ENCODE measurements around the gene CLN3.
"Not testable (repeated sequence)": the region's sequence is repeated elsewhere in the genome, so short reads cannot be mapped to it uniquely, and the experiment has no call there.

CLN3 gene

DNA sequence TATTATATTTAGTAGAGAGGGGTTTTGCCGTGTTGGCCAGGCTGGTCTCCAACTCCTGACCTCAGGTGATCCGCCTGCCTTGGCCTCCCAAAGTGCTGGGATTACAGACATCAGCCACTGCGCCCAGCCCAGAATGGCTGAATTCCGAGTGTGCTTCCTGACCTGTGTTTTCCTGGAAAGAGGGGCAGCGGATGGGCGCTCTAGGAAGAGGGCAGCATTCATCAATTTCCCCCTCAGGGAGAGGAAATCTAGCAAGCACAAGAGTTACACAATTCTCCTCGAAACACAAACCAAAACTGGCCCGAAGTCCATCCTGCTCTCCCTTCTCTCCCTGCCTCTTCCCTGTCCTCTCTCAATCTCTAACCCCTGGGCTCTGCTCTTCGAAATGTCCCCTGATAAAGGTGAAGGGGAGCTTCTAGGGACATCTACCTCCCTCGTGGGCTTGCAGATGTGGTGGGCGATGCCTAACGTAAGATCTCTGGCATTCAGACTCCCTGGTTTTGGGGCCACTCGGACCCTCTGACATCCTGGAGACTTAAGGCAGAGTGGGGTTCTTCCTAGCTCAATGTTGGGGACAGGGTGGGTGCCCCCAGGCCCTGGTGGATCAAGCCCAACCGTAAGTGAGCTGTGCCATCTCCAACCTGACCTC is 13.7 kb upstream of the CLN3 start:
- Histone ChIP-seq H3K27ac (ENCODE audit: low read depth, low read length) (no peak overlapping the region), H3K36me3 (ENCODE audit: control insufficient read depth, insufficient read depth, low read length) (no peaks in the 10 kb centered on the region), H3K9ac (ENCODE audit: low read length) (no peak overlapping the region), H3K4me1 (ENCODE audit: control insufficient read depth, insufficient read depth, low read length) (no peaks in the 10 kb centered on the region), H3K4me3 (ENCODE audit: low read length) (no peak overlapping the region), H3K27me3 (ENCODE audit: control insufficient read depth, insufficient read depth, low read length) (no peaks in the 10 kb centered on the region)

DNA sequence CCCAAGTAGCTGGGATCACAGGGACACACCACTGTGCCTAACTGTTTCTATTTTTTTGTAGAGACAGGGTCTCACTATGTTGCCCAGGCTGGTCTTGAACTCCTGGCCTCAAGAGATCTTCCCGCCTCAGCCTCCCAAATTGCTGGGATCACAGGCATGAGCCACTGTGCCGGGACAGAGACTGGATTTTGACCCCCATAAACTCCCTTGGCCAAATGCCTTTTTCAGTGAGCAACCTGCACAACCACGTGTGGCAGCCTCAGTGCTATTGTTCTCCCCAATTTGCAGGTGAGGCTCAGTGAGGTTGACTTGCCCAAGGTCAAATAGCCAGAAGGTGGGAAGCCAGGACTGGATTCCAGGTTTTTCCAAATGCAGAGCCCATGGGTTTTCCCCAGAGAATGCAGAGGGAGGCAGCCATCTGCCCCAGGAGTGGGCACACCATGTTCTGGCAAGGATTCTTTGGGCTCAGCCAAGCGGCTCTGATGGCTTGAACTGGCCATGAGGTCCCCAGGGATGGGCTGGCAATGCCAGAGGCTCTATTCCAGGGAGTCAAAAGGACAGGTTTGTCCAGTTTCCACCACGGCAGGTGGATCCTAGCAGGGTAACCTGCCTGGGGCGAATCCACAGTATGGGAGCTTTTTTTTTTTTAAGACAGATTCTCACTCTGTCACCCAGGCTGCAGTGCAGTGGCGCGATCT is 13.0 kb upstream of the CLN3 start:
- Histone ChIP-seq H3K27me3 (ENCODE audit: control insufficient read depth, insufficient read depth, low read length) (no peaks in the 10 kb centered on the region), H3K9ac (ENCODE audit: low read length) (no peak overlapping the region), H3K4me3 (ENCODE audit: low read length) (no peak overlapping the region), H3K36me3 (ENCODE audit: control insufficient read depth, insufficient read depth, low read length) (no peaks in the 10 kb centered on the region), H3K4me1 (ENCODE audit: control insufficient read depth, insufficient read depth, low read length) (no peaks in the 10 kb centered on the region), H3K27ac (ENCODE audit: low read depth, low read length) (no peak overlapping the region)

- no peaks in the 10 kb centered on the region for H3K36me3 ChIP-seq (ENCODE audit: control insufficient read depth, insufficient read depth, low read length)
- no peak overlapping the region for H3K4me3 ChIP-seq (ENCODE audit: low read length)
- H3K9ac ChIP-seq (ENCODE audit: low read length) = no peak overlapping the region
- no peak overlapping the region for H3K27ac ChIP-seq (ENCODE audit: low read depth, low read length)
- H3K4me1 ChIP-seq (ENCODE audit: control insufficient read depth, insufficient read depth, low read length) = no peaks in the 10 kb centered on the region
- H3K27me3 ChIP-seq (ENCODE audit: control insufficient read depth, insufficient read depth, low read length) = no peaks in the 10 kb centered on the region
Observed at GRCh38 chr16:28503470-28504259, 11.8 kb upstream of the CLN3 start.

DNA sequence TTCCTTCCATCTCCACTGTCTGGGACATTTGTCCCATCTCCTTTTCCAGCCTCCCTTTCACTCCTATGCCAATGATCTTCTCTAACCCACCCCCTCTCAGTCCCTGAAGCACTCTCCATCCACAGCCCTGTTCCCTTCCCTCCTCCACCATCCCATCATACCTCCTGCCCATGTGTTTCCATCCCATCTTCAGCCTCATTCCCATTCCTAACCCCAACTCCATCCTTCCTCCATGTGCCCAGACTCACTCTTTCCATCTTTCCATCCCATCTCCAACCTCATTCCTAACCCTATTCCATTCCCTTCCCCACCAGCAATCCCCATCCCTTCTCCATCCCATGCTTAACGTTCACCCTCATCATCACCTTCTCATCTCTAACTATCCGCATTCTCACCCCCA is 10.4 kb upstream of the CLN3 start:
- H3K4me3 ChIP-seq (ENCODE audit: low read length) = no peak overlapping the region
- H3K36me3 ChIP-seq (ENCODE audit: control insufficient read depth, insufficient read depth, low read length) = no peaks in the 10 kb centered on the region
- no peak overlapping the region for H3K27ac ChIP-seq (ENCODE audit: low read depth, low read length)
- H3K9ac ChIP-seq (ENCODE audit: low read length) = no peak overlapping the region
- no peaks in the 10 kb centered on the region for H3K4me1 ChIP-seq (ENCODE audit: control insufficient read depth, insufficient read depth, low read length)
- no peaks in the 10 kb centered on the region for H3K27me3 ChIP-seq (ENCODE audit: control insufficient read depth, insufficient read depth, low read length)

DNA sequence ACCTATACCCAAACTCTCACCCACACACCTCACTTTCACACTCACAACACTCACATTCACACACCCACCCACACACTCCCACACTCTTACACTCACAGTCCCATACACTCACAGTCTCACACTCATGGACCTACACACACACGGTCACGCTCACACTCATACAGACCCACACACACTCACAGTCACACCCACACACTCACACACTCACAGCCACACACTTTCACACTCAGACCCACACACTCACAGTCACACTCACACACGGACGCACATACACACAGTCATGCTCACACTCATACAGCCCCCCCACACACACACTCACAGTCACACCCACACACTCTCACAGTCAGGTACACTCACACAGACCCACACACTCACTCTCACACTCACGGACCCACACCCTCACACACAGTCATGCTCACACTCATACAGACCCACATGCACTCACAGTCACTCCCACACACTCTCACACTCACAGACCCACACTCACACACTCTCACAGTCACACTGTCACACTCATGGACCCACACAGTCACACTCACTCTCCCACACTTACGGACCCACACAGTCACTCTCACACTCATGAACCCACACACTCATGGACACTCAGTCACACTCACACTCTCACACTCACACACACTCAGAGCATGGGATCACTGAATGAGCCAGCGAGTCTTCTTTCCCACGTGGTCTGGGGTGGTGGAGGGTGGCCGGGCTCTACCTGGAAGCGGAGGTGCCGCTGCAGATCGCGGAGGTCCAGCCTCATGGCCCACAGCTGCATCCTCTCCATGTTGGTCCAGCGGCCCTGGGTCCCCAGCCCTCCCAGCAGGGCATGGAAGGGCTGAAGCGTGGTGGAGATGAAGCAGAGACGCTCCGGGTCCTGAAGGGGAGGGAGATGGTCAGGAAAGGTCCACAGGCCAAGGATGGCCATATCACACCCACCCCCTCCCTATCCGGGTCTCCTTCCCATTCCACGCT is 9.7 kb upstream of the CLN3 start:
- Histone ChIP-seq H3K27ac (ENCODE audit: low read depth, low read length) (no peak overlapping the region), H3K4me3 (ENCODE audit: low read length) (no peak overlapping the region), H3K36me3 (ENCODE audit: control insufficient read depth, insufficient read depth, low read length) (no peaks in the 10 kb centered on the region), H3K9ac (ENCODE audit: low read length) (no peak overlapping the region), H3K27me3 (ENCODE audit: control insufficient read depth, insufficient read depth, low read length) (no peaks in the 10 kb centered on the region), H3K4me1 (ENCODE audit: control insufficient read depth, insufficient read depth, low read length) (no peaks in the 10 kb centered on the region)

DNA sequence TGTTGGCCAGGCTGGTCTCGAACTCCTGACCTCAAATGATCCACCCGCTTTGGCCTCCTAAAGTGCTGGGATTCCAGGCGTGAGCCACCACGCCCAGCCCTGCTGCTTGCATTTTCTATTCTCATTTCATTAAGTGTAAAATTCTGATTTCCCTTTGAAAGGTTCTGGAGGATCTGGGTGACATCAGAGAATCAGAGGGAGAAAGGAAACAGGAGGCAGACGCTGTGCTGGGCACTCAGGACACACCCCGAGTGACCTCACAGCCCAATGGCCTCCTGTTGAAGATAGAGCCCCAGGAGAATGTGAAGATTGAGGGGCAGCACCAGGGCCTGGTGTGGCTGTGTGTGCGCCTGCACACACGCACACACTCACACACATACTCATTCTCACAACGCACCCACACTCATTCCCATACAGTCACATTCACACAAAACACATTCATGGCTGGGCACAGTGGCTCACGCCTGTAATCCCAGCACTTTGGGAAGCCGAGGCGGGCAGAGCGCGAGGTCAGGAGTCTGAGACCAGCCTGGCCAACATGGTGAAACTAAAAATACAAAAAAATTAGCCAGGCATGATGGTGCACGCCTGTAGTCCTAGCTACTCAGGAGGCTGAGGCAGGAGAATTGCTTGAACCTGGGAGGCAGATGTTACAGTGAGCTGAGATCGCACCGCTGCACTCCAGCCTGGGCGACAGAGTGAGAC is 8.8 kb upstream of the CLN3 start:
- not testable (repeated sequence) for H3K4me3 ChIP-seq (ENCODE audit: low read length); H3K36me3 ChIP-seq (ENCODE audit: control insufficient read depth, insufficient read depth, low read length); H3K27ac ChIP-seq (ENCODE audit: low read depth, low read length); H3K4me1 ChIP-seq (ENCODE audit: control insufficient read depth, insufficient read depth, low read length); H3K9ac ChIP-seq (ENCODE audit: low read length); H3K27me3 ChIP-seq (ENCODE audit: control insufficient read depth, insufficient read depth, low read length)

DNA sequence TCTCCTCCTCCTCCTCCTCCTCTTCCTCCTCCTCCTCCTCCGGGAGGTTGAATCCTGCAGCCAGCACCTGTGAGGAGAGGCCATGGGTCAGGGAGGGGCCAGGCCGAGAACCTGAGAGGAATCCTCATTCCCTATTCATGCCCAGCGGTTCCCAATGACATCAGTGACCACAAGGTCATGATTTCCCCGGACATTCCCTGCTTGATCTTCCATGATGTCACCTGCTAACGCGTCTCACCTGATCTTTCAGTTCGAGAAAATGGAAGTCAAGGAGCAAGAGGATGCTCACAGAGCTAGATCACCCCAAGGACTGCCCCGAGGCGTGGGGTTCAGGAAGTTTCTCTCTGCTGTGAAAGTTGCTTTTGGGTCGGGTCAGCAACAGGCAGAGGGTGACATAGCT is 8.0 kb upstream of the CLN3 start:
- Histone ChIP-seq H3K9ac (ENCODE audit: low read length) (no peak overlapping the region), H3K4me3 (ENCODE audit: low read length) (no peak overlapping the region), H3K4me1 (ENCODE audit: control insufficient read depth, insufficient read depth, low read length) (no peaks in the 10 kb centered on the region), H3K36me3 (ENCODE audit: control insufficient read depth, insufficient read depth, low read length) (no peaks in the 10 kb centered on the region), H3K27ac (ENCODE audit: low read depth, low read length) (no peak overlapping the region), H3K27me3 (ENCODE audit: control insufficient read depth, insufficient read depth, low read length) (no peaks in the 10 kb centered on the region)

DNA sequence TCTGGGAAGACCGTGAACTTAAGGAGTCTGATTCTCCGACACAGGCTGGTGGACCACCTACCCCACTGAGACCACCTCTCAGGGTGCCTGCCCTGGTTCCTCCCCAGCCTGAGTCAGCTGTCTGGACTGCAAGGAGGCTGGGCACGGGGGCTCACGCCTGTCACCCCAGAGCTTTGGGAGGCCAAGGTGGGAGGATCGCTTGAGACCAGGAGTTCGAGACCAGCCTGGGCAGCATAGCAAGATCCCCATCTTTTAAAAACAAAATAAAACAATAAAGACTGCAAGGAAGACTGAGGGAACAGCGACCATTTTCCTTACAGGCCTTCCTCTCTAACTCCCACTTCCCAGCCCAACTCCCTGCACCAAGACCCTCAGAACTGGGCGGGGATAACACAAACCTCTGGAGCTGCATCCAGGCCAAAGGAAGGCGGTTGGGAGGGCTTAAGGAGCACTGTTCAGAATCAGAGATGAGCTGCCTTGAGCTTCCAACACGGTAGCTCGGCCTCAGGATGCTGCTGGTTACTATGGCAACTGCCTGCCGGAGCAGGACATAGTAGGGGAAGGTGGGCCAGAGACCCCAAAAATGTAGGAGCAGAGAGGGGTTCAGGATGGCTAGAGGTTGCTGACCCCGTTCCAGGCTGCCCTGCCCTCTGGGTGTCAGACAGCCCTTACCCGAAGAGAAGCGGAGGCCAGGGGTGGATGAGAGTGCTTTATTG is 7.0 kb upstream of the CLN3 start:
- Histone ChIP-seq H3K4me1 (ENCODE audit: control insufficient read depth, insufficient read depth, low read length) (no peaks in the 10 kb centered on the region), H3K27ac (ENCODE audit: low read depth, low read length) (no peak overlapping the region), H3K4me3 (ENCODE audit: low read length) (no peak overlapping the region), H3K36me3 (ENCODE audit: control insufficient read depth, insufficient read depth, low read length) (no peaks in the 10 kb centered on the region), H3K27me3 (ENCODE audit: control insufficient read depth, insufficient read depth, low read length) (no peaks in the 10 kb centered on the region), H3K9ac (ENCODE audit: low read length) (no peak overlapping the region)

DNA sequence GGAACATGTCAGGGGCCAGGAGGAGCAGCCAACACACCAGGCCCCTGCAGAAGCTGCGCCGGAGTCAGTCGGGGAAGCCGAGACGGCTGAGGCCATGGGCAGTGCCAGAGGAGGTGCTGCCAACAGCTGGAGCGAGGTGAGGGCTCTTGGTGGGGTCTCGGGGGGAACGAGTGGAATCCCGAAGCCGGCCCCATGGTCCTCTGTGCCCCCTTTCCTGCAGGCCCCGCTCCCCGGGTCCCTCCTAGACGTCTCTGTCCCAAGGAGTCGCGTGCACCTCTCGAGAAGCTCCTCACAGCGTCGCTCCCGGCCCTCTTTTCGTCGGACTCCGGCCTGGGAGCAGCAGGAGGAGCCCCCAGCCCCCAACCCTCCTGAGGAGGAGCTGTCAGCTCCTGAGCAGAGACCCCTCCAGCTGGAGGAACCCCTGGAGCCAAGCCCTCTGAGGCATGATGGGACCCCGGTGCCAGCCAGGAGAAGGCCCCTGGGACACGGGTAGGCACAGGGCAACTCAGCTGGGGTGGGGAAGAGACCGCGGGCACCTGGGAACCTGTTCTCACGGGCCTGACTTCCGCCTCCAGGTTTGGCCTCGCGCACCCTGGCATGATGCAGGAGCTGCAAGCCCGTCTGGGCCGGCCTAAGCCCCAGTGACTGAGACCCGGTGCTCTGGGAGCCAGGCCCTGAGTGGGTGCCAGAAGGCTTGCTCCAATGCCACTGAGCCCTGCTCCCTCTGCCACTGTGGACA is 6.2 kb upstream of the CLN3 start:
- Histone ChIP-seq H3K9ac (ENCODE audit: low read length) (no peak overlapping the region), H3K27me3 (ENCODE audit: control insufficient read depth, insufficient read depth, low read length) (no peaks in the 10 kb centered on the region), H3K36me3 (ENCODE audit: control insufficient read depth, insufficient read depth, low read length) (no peaks in the 10 kb centered on the region), H3K4me3 (ENCODE audit: low read length) (no peak overlapping the region), H3K4me1 (ENCODE audit: control insufficient read depth, insufficient read depth, low read length) (no peaks in the 10 kb centered on the region), H3K27ac (ENCODE audit: low read depth, low read length) (no peak overlapping the region)

DNA sequence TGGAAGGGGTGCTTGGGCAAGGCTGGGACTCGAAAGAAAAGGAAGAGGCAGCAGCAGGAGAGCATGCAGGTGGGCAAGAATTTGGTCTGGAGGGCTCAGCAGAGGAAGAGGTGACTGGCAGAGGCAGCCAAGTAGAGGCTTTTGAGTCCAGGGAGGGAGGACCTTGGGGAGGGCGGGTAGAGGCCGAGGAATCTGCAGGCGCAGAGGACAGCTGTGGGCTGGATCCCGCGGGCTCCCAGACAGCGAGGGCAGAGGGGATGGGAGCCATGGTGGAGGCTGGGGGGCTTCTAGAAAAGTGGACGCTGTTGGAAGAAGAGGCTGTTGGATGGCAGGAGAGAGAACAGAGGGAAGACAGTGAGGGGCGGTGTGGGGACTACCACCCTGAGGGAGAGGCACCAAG is 5.5 kb upstream of the CLN3 start:
- H3K4me3 ChIP-seq (ENCODE audit: low read length) = no peak overlapping the region
- H3K36me3 ChIP-seq (ENCODE audit: control insufficient read depth, insufficient read depth, low read length) = no peaks in the 10 kb centered on the region
- H3K9ac ChIP-seq (ENCODE audit: low read length) = no peak overlapping the region
- no peaks in the 10 kb centered on the region for H3K27me3 ChIP-seq (ENCODE audit: control insufficient read depth, insufficient read depth, low read length)
- no peak overlapping the region for H3K27ac ChIP-seq (ENCODE audit: low read depth, low read length)
- no peaks in the 10 kb centered on the region for H3K4me1 ChIP-seq (ENCODE audit: control insufficient read depth, insufficient read depth, low read length)

DNA sequence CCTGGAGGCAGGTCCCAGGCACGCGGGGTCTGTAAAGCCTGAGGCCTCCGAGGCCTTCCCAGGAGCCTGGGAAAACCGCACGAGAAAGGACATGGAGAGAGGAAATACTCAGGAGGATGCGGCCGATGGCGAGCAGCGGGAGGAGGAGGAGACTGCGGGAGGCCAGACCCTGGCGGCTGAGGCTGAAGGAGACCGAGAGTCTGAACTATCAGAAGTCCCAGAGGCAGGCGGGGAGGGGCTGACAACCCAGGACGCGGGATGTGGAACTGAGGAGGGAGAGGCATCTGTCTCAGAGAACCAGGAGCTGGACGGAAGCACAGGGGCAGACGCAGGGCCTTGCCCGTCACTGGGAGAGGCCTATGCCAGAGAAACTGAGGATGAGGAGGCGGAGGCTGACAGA is 5.0 kb upstream of the CLN3 start:
- Histone ChIP-seq H3K27ac (ENCODE audit: low read depth, low read length) (no peak overlapping the region), H3K36me3 (ENCODE audit: control insufficient read depth, insufficient read depth, low read length) (no peaks in the 10 kb centered on the region), H3K27me3 (ENCODE audit: control insufficient read depth, insufficient read depth, low read length) (no peaks in the 10 kb centered on the region), H3K4me3 (ENCODE audit: low read length) (no peak overlapping the region), H3K9ac (ENCODE audit: low read length) (no peak overlapping the region), H3K4me1 (ENCODE audit: control insufficient read depth, insufficient read depth, low read length) (no peaks in the 10 kb centered on the region)

All from rectal smooth muscle tissue (tissue), 1 donor.